Body of pancreas (tissue), 4 donors: ENCODE measurements around the gene SERPINB10.

Experiments
- CTCF ChIP-seq, 7 experiments: fragments of 450-650 bp in 4 of 7; fragments of 200-600 bp in 3 of 7; sonication (generic) in 3 of 7; IDR thresholded peaks; one replicate each; pipeline ENCODE4 v1.5.1; 2016 to 2019; ENCODE audit warnings: antibody characterized with exemption in 7 of 7
- POLR2A ChIP-seq, 3 donors: fragments of 450-650 bp; IDR thresholded peaks; one replicate each; pipeline ENCODE4 v1.6.1; 2016; ENCODE audit warnings: antibody characterized with exemption in 3 of 3, mild to moderate bottlenecking in 2 of 3

GRCh38 chr18:63970809-63971205 is 63.0 kb downstream of the SERPINB10 start:
- no peak for TF ChIP-seq CTCF (IDR thresholded peaks at IDR 0.05)
- no peak for TF ChIP-seq POLR2A (IDR thresholded peaks at IDR 0.05)
